GM12878 (cell line): ENCODE data around the gene C22orf15. TPM values are rescaled to one million over a fixed set of nuclear protein-coding genes. Genes with fewer than 3 reads are reported as not detected.

ENCODE experiments used
- ATAC-seq: fragments of 200-7000 bp; cut with Tn5 transposase; 3 replicates; pipeline ENCODE4 v1.9.1; 2020; ENCODE audit warnings: mild to moderate bottlenecking, moderate library complexity
- BruUV-seq: library from RNA; stranded (reverse); fragments of 400-500 nt; replicated peaks from 2 replicates; lab custom pipeline; 2021; lab: Mats Ljungman, UMichigan
- CTCF ChIA-PET: fragments of 300-600 bp; sonication (Branson Sonifier 250); formaldehyde crosslinking; extraction: SDS; loops from one replicate; lab custom pipeline; 2021; ENCODE audit warnings: inconsistent platforms; lab: Yijun Ruan, JAX
- POLR2A ChIA-PET: fragments of 350-600 bp; formaldehyde crosslinking; extraction: SDS; loops from one replicate; lab custom pipeline; 2021; ENCODE audit warnings: inconsistent platforms; lab: Charles Lee
- RAD21 ChIA-PET: fragments of 300-600 bp; sonication (Branson Sonifier 250); formaldehyde crosslinking; loops from one replicate; lab custom pipeline; 2023; ENCODE audit warnings: antibody characterized with exemption; ENCODE audit not compliant: unreplicated experiment; lab: Charles Lee
- SMC1A ChIA-PET: fragments of 300-600 bp; sonication (Branson Sonifier 250); formaldehyde crosslinking; loops from one replicate; lab custom pipeline; 2023; ENCODE audit not compliant: unreplicated experiment, uncharacterized antibody; lab: Charles Lee
- DNase-seq: peaks from one replicate; pipeline ENCODE4 v3.0.0-alpha.2; 2011; ENCODE audit warnings: low read depth, low spot score
- FAIRE-seq: peaks from 3 replicates; lab custom pipeline; 2011; peaks lifted over from hg19 to GRCh38; lab: Jason Lieb, UNC
- H2AFZ ChIP-seq: 2 replicates; pipeline ENCODE4 v1.6.0; 2011; ENCODE audit warnings: low read depth, low read length, control low read depth; ENCODE audit not compliant: control insufficient read depth
- H3K27ac ChIP-seq: 2 replicates; pipeline ENCODE4 v1.5.1; 2011; ENCODE audit warnings: control low read depth; ENCODE audit not compliant: control insufficient read depth, insufficient read depth
- H3K27me3 ChIP-seq, 2 experiments: replicated peaks in 1 of 2; 2 replicates each; pipeline versions ENCODE4 v1.6.0 to v1.6.1; 2011; ENCODE audit warnings: low read length in 1 of 2; ENCODE audit not compliant: control insufficient read depth in 2 of 2, insufficient read depth in 2 of 2
- H3K36me3 ChIP-seq, 2 experiments: 2 replicates each; pipeline ENCODE4 v1.5.1; 2011; ENCODE audit warnings: low read length in 1 of 2; ENCODE audit not compliant: control insufficient read depth in 2 of 2, insufficient read depth in 2 of 2
- H3K4me1 ChIP-seq: 2 replicates; pipeline ENCODE4 v1.6.1; 2011; ENCODE audit warnings: mild to moderate bottlenecking, low read length, moderate library complexity, mixed read lengths; ENCODE audit not compliant: control insufficient read depth, insufficient read depth
- H3K4me2 ChIP-seq: 2 replicates; pipeline ENCODE4 v1.6.0; 2011; ENCODE audit warnings: control low read depth; ENCODE audit not compliant: control insufficient read depth, insufficient read depth
- H3K4me3 ChIP-seq: fragments of 200-600 bp; sonication (generic); 2 replicates; pipeline ENCODE4 v1.5.1; 2016
- H3K79me2 ChIP-seq: 2 replicates; pipeline ENCODE4 v1.6.0; 2011; ENCODE audit warnings: low read length; ENCODE audit not compliant: control insufficient read depth, insufficient read depth
- H3K9ac ChIP-seq: 2 replicates; pipeline ENCODE4 v1.8.0; 2011; ENCODE audit warnings: low read length, control low read depth, mixed read lengths; ENCODE audit not compliant: control insufficient read depth, insufficient read depth
- H3K9me3 ChIP-seq: replicated peaks from 3 replicates; pipeline ENCODE4 v1.5.1; 2011; ENCODE audit warnings: mild to moderate bottlenecking, low read length; ENCODE audit not compliant: control insufficient read depth, insufficient read depth
- H4K20me1 ChIP-seq: 2 replicates; pipeline ENCODE4 v1.6.0; 2011; ENCODE audit not compliant: control insufficient read depth, insufficient read depth
- ATF7 ChIP-seq: fragments of 450-650 bp; IDR thresholded peaks from 2 replicates; pipeline ENCODE4 v1.6.1; 2016; ENCODE audit warnings: low read depth, mild to moderate bottlenecking
- BACH1 ChIP-seq: fragments of 450-650 bp; IDR thresholded peaks from 2 replicates; pipeline ENCODE4 v1.6.1; 2017; ENCODE audit warnings: mild to moderate bottlenecking, borderline replicate concordance
- CBFB ChIP-seq: IDR thresholded peaks from 2 replicates; pipeline ENCODE4 v1.6.1; 2016; ENCODE audit warnings: antibody characterized with exemption, low read depth
- CEBPB ChIP-seq, 2 experiments: fragments of 150-350 bp in 1 of 2; IDR thresholded peaks; 2 replicates each; pipeline ENCODE4 v1.6.1; 2012 to 2014; ENCODE audit warnings: low read depth in 2 of 2, low read length in 2 of 2, borderline replicate concordance in 1 of 2, inconsistent platforms in 1 of 2
- CREB1 ChIP-seq: IDR thresholded peaks from 2 replicates; pipeline ENCODE4 v1.6.1; 2012; ENCODE audit warnings: low read depth, mild to moderate bottlenecking, inconsistent platforms
- IRF3 ChIP-seq: fragments of 450-650 bp; IDR thresholded peaks from 2 replicates; pipeline ENCODE4 v1.6.1; 2014; ENCODE audit warnings: mild to moderate bottlenecking
- JUND ChIP-seq: IDR thresholded peaks from 2 replicates; pipeline ENCODE4 v1.6.1; 2012; ENCODE audit warnings: low read depth, mild to moderate bottlenecking, low read length, improper control_type of control experiment, moderate library complexity
- KAT2A ChIP-seq: conservative IDR thresholded peaks from 2 replicates; pipeline ENCODE4 v1.6.1; 2011; ENCODE audit warnings: low read depth, low read length; ENCODE audit not compliant: control insufficient read depth
- NR2C2 ChIP-seq: IDR thresholded peaks from 2 replicates; pipeline ENCODE4 v1.6.1; 2011; ENCODE audit warnings: borderline replicate concordance, low read depth; ENCODE audit not compliant: control insufficient read depth, insufficient read length
- PBX3 ChIP-seq: IDR thresholded peaks from 2 replicates; pipeline ENCODE4 v1.6.1; 2011; ENCODE audit warnings: mild to moderate bottlenecking, low read depth, low read length, moderate library complexity; ENCODE audit not compliant: insufficient replicate concordance
- POLR2A ChIP-seq: IDR thresholded peaks from 2 replicates; pipeline ENCODE4 v1.6.1; 2011; ENCODE audit warnings: low read depth, mild to moderate bottlenecking, low read length
- RFX5 ChIP-seq: IDR thresholded peaks from 2 replicates; pipeline ENCODE4 v1.6.1; 2011; ENCODE audit warnings: low read depth, low read length, improper control_type of control experiment
- RUNX3 ChIP-seq: IDR thresholded peaks from 2 replicates; pipeline ENCODE4 v1.6.1; 2012; ENCODE audit warnings: low read length, inconsistent platforms
- SMARCA5 ChIP-seq: fragments of 450-650 bp; IDR thresholded peaks from 2 replicates; pipeline ENCODE4 v1.6.1; 2017; ENCODE audit warnings: mild to moderate bottlenecking
- YY1 ChIP-seq: IDR thresholded peaks from 2 replicates; pipeline ENCODE4 v1.6.1; 2011; ENCODE audit warnings: low read depth, mild to moderate bottlenecking, low read length
- WGBS: methylation state at CpG from one replicate; pipeline ENCODE4 v1.1.6; 2016; ENCODE audit warnings: low lambda C conversion rate; ENCODE audit not compliant: insufficient replicate concordance, insufficient coverage; ENCODE audit errors: missing lambda C conversion rate; 5-methylcytosine and 5-hydroxymethylcytosine counted together
- in situ Hi-C: fragments of 300-500 bp; cut with MboI; formaldehyde crosslinking; loops from 9 replicates; pipeline ENCODE4 v1.14.3; 2018; ENCODE audit warnings: mixed read lengths
- intact Hi-C: fragments of 100-400 bp; cut with micrococcal nuclease; formaldehyde crosslinking; loops from one replicate; pipeline ENCODE4 v1.14.2; 2022; ENCODE audit not compliant: unreplicated experiment
- polyA plus RNA-seq, 11 experiments: library from polyadenylated mRNA; depleted of rRNA in 4 of 11; unstranded in 6 of 11; stranded (reverse) in 5 of 11; fragments of >200 nt; fragmentation: Nextera tagmentation in 4 of 11; fragmentation: Illumina TruSeq in 1 of 11; extraction: Ambion mirVana in 4 of 11; extraction: Trizol in 1 of 11; gene quantifications; 1 replicate in 1 of 11; 2 replicates in 10 of 11; pipeline versions ENCODE4 v1.2.1 to v1.2.3, GENCODE V29; 2011 to 2016; ENCODE audit warnings: inconsistent platforms in 2 of 11, missing spikeins in 2 of 11, low read depth in 1 of 11
- total RNA-seq, 4 experiments: library from RNA; depleted of rRNA in 3 of 4; stranded (reverse); fragments of >200 nt in 3 of 4; fragmentation: Illumina TruSeq in 1 of 4; extraction: Trizol in 1 of 4; gene quantifications; 2 replicates each; pipeline versions ENCODE4 v1.2.1 to v1.2.3, GENCODE V29; 2013 to 2021
- TF ChIP-seq, protein P1 (sequence below): fragments of 150-350 bp; IDR thresholded peaks from 2 replicates; pipeline ENCODE4 v1.6.1; 2014; ENCODE audit warnings: mild to moderate bottlenecking, low read depth, low read length

Gene C22orf15
- total and polyA plus RNA-seq, 10 of the 15 experiments (the other 5 are each of a cell fraction or from before 2014, with no cell fraction given): 0.05 to 0.47 (median 0.13) TPM; not detected in 3

DNA sequence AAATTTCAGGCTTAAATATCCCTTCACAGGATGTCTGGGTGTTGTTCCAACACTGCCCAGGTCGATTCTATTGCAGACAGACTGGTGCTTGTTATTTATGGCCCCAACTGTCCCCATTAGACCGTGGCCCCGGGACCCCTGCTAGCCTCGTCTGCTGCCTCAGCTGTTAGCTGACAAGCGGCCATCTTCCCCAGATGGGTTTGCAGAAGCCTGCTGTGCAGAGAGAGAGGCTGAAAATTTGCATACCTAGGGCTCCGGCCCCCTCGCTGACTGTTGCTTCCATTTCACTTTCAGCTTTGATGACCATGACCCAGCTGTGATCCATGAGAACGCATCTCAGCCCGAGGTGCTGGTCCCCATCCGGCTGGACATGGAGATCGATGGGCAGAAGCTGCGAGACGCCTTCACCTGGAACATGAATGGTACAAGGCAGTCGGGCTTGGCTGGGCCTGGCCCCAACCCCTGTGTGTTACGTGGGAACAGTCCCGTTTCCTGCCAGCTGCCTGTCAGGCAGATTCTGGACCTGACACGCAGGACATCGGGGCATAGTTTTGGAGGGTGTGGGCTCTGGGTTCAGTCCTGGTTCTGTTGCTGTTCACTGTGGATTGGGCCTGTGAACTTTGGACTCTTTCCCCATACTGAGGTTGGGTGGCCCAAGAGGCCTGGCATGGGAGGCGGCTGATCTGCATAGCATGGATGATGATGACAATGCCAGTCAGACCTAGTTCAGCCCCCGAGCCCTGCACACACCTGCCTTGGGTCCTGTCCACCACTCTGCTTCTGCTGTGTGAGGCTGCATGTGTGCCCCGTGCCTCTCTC lies 40.4 kb downstream of the C22orf15 start (continued):
- TF ChIP-seq RUNX3: no peak
- TF ChIP-seq NR2C2: no peak
- no peak for TF ChIP-seq BACH1

GRCh38 chr22:23804781-23805291 lies 42.0 kb downstream of the C22orf15 start:
- Histone ChIP-seq H3K36me3 (peaks cover 16 to 24% of the 10 kb centered on the region in 2 experiments), H2AFZ (no peak overlapping the region; the same call in 1 of the 2 replicates), H3K27me3 (no peaks in the 10 kb centered on the region), H3K4me1 (peaks cover 72% of the 10 kb centered on the region), H3K9me3 (no peaks in the 10 kb centered on the region), H3K79me2 (peaks cover 37% of the 10 kb centered on the region), H3K4me2 (peak overlapping the region; percentile 100), H3K27ac (peak overlapping the region; percentile 97), H3K9ac (peak overlapping the region; percentile 80), H4K20me1 (no peaks in the 10 kb centered on the region), H3K4me3 (peak overlapping the region; percentile 54; the same call in 1 of the 2 replicates)
- SMC1A ChIA-PET: interaction anchor here (0.9 to 2.1 kb wide), 3 partner anchors 16 to 41 kb away, joined by 3 to 13 read pairs (median 10); no protein-coding TSS in a partner anchor
- WGBS: 52% methylated on average over 12 of the region's 12 CpGs
- intact Hi-C loops (loop anchor here (2.0 kb wide), 1 partner anchor 18 kb away; the partner anchor contains the start of gene SMARCB1), in situ Hi-C loops (no loop called here)
- FAIRE-seq (no peak), DNase-seq (no peak), ATAC-seq (peak; percentile 6)
- CTCF ChIA-PET: interaction anchor here (1.0 to 2.4 kb wide), 7 partner anchors 15 to 53 kb away, joined by 4 to 8 read pairs (median 5); partner anchors contain the start of genes CHCHD10, MMP11 and SLC2A11
- RAD21 ChIA-PET: interaction anchor here (0.6 to 2.0 kb wide), 3 partner anchors 32 to 41 kb away, joined by 3 to 11 read pairs (median 3); partner anchors contain the start of gene MMP11
- no TSS peak for BruUV-seq
- POLR2A ChIA-PET: interaction anchor here (1.4 to 2.4 kb wide), 2 partner anchors 16 to 353 kb away, joined by 3 to 14 read pairs; no protein-coding TSS in a partner anchor
- TF ChIP-seq PBX3 (no peak), CREB1 (no peak), RUNX3 (no peak), JUND (no peak), YY1 (no peak), RFX5 (no peak), CEBPB (IDR thresholded peaks at IDR 0.05; ENCODE audit: borderline replicate concordance in 1 of 2, low read depth in 2 of 2, low read length in 2 of 2) (no peak), IRF3 (no peak), KAT2A (no peak), POLR2A (peak; percentile 43; the same call in 1 of the 2 replicates), CBFB (no peak), SMARCA5 (no peak), ATF7 (no peak)
- TF ChIP-seq, protein P1, sequence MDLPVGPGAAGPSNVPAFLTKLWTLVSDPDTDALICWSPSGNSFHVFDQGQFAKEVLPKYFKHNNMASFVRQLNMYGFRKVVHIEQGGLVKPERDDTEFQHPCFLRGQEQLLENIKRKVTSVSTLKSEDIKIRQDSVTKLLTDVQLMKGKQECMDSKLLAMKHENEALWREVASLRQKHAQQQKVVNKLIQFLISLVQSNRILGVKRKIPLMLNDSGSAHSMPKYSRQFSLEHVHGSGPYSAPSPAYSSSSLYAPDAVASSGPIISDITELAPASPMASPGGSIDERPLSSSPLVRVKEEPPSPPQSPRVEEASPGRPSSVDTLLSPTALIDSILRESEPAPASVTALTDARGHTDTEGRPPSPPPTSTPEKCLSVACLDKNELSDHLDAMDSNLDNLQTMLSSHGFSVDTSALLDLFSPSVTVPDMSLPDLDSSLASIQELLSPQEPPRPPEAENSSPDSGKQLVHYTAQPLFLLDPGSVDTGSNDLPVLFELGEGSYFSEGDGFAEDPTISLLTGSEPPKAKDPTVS: no peak
